Measurements from ENCODE around the gene NWD2.
"Not testable (repeated sequence)": the region's sequence is repeated elsewhere in the genome, so short reads cannot be mapped to it uniquely, and the experiment has no call there.

NWD2 gene

DNA sequence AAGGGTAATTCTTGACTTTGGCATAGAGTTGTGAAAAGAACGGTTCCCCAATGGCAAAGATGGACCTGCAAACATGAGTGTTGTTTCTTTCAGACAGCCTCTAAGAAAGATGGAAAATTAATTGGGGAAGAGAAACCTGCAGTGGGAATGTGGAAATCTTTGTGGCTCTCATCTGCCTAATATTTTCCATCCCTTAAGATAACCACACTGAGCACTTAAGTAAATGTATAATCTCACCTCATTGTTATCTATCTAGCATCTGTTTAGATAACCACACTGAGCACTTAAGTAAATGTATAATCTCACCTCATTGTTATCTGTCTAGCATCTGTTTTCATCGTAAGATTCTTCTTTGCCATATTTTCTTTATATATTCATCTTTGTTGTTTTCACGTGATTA lies 149.3 kb downstream of the NWD2 start:
- Histone ChIP-seq H3K9me3 (ENCODE audit: control insufficient read depth in 2 of 2, low read length in 2 of 2) (no peaks in the 10 kb centered on the region), H3K4me3 (ENCODE audit: low read length in 2 of 2) (no peak overlapping the region), H3K4me1 (ENCODE audit: control insufficient read depth, insufficient read depth, low read length) (no peaks in the 10 kb centered on the region), H3K36me3 (ENCODE audit: control insufficient read depth in 2 of 2, insufficient read depth in 2 of 2, low read length in 2 of 2) (no peaks in the 10 kb centered on the region), H3K27ac (ENCODE audit: low read length) (no peak overlapping the region), H3K9ac (ENCODE audit: low read length in 2 of 2) (no peak overlapping the region), H3K27me3 (ENCODE audit: control insufficient read depth in 1 of 2, insufficient read depth in 2 of 2, low read length in 2 of 2) (peaks cover 0 to 2% of the 10 kb centered on the region in 2 donors)

GRCh38 chr4:37397505-37397904 lies 153.0 kb downstream of the NWD2 start:
- Histone ChIP-seq H3K27me3 (ENCODE audit: control insufficient read depth in 1 of 2, insufficient read depth in 2 of 2, low read length in 2 of 2) (peaks cover 0 to 2% of the 10 kb centered on the region in 2 donors), H3K4me3 (ENCODE audit: low read length in 2 of 2) (no peak overlapping the region), H3K9ac (ENCODE audit: low read length in 2 of 2) (no peak overlapping the region), H3K4me1 (ENCODE audit: control insufficient read depth, insufficient read depth, low read length) (no peaks in the 10 kb centered on the region), H3K9me3 (ENCODE audit: control insufficient read depth in 2 of 2, low read length in 2 of 2) (no peaks in the 10 kb centered on the region), H3K27ac (ENCODE audit: low read length) (no peak overlapping the region), H3K36me3 (ENCODE audit: control insufficient read depth in 2 of 2, insufficient read depth in 2 of 2, low read length in 2 of 2) (no peaks in the 10 kb centered on the region)

DNA sequence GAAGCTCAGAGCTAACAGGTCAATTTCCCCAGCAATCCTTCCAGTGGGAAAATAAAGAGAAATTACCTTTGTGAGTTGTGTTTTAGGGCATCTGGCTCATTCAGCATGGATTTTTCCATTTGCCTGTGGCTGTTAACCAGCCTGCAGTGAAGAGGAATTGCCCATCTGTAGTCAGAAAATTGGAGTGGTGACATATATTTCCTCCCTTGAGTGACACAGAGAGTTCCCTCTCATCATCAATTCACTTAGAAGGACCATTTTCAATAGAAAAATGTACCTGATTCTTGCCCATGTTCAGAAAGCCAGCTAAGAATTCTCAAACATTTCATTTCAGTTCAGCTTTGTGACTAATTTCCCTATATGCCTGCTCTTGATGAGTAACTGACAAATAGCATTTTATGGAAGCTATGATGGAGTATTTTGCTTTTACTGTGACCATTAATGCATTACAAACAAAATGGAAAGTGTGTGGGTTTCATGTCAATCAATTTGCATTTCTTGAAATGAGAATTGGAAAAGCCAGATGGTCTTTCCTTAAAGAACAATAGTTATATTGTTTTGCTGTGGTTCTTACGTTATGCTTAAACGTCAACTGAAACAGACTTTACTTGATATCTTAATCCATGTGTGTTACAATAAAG lies 155.8 kb downstream of the NWD2 start:
- Histone ChIP-seq H3K4me1 (ENCODE audit: control insufficient read depth, insufficient read depth, low read length) (no peaks in the 10 kb centered on the region), H3K9me3 (ENCODE audit: control insufficient read depth in 2 of 2, low read length in 2 of 2) (peaks cover 0 to 3% of the 10 kb centered on the region in 2 donors), H3K4me3 (ENCODE audit: low read length in 2 of 2) (no peak overlapping the region), H3K27ac (ENCODE audit: low read length) (no peak overlapping the region), H3K9ac (ENCODE audit: low read length in 2 of 2) (no peak overlapping the region), H3K27me3 (ENCODE audit: control insufficient read depth in 1 of 2, insufficient read depth in 2 of 2, low read length in 2 of 2) (peaks cover 0 to 2% of the 10 kb centered on the region in 2 donors), H3K36me3 (ENCODE audit: control insufficient read depth in 2 of 2, insufficient read depth in 2 of 2, low read length in 2 of 2) (no peaks in the 10 kb centered on the region)

- not testable (repeated sequence) for H3K9ac ChIP-seq (ENCODE audit: low read length in 2 of 2); H3K9me3 ChIP-seq (ENCODE audit: control insufficient read depth in 2 of 2, low read length in 2 of 2); H3K4me3 ChIP-seq (ENCODE audit: low read length in 2 of 2); H3K27ac ChIP-seq (ENCODE audit: low read length); H3K36me3 ChIP-seq (ENCODE audit: control insufficient read depth in 2 of 2, insufficient read depth in 2 of 2, low read length in 2 of 2); H3K27me3 ChIP-seq (ENCODE audit: control insufficient read depth in 1 of 2, insufficient read depth in 2 of 2, low read length in 2 of 2); H3K4me1 ChIP-seq (ENCODE audit: control insufficient read depth, insufficient read depth, low read length)
Measured at GRCh38 chr4:37407938-37408826, 163.6 kb downstream of the NWD2 start.

GRCh38 chr4:37413612-37414011 lies 169.1 kb downstream of the NWD2 start:
- H3K4me3 ChIP-seq (ENCODE audit: low read length in 2 of 2); H3K9ac ChIP-seq (ENCODE audit: low read length in 2 of 2): not testable (repeated sequence)

GRCh38 chr4:37415845-37416369 lies 171.4 kb downstream of the NWD2 start:
- no peaks in the 10 kb centered on the region for H3K4me1 ChIP-seq (ENCODE audit: control insufficient read depth, insufficient read depth, low read length)
- H3K4me3 ChIP-seq (ENCODE audit: low read length in 2 of 2): no peak overlapping the region
- H3K27me3 ChIP-seq (ENCODE audit: control insufficient read depth in 1 of 2, insufficient read depth in 2 of 2, low read length in 2 of 2): no peaks in the 10 kb centered on the region
- no peak overlapping the region for H3K9ac ChIP-seq (ENCODE audit: low read length in 2 of 2)
- H3K36me3 ChIP-seq (ENCODE audit: control insufficient read depth in 2 of 2, insufficient read depth in 2 of 2, low read length in 2 of 2): no peaks in the 10 kb centered on the region
- no peak overlapping the region for H3K27ac ChIP-seq (ENCODE audit: low read length)
- no peaks in the 10 kb centered on the region for H3K9me3 ChIP-seq (ENCODE audit: control insufficient read depth in 2 of 2, low read length in 2 of 2)

More at GRCh38 chr4:37413612-37414011, 169.1 kb downstream of the NWD2 start:
- H3K27ac ChIP-seq (ENCODE audit: low read length); H3K4me1 ChIP-seq (ENCODE audit: control insufficient read depth, insufficient read depth, low read length); H3K27me3 ChIP-seq (ENCODE audit: control insufficient read depth in 1 of 2, insufficient read depth in 2 of 2, low read length in 2 of 2); H3K9me3 ChIP-seq (ENCODE audit: control insufficient read depth in 2 of 2, low read length in 2 of 2); H3K36me3 ChIP-seq (ENCODE audit: control insufficient read depth in 2 of 2, insufficient read depth in 2 of 2, low read length in 2 of 2): not testable (repeated sequence)

- no peak overlapping the region for H3K27ac ChIP-seq (ENCODE audit: low read length)
- no peaks in the 10 kb centered on the region for H3K4me1 ChIP-seq (ENCODE audit: control insufficient read depth, insufficient read depth, low read length)
- no peaks in the 10 kb centered on the region for H3K27me3 ChIP-seq (ENCODE audit: control insufficient read depth in 1 of 2, insufficient read depth in 2 of 2, low read length in 2 of 2)
- H3K4me3 ChIP-seq (ENCODE audit: low read length in 2 of 2): no peak overlapping the region
- H3K9me3 ChIP-seq (ENCODE audit: control insufficient read depth in 2 of 2, low read length in 2 of 2): no peaks in the 10 kb centered on the region
- no peak overlapping the region for H3K9ac ChIP-seq (ENCODE audit: low read length in 2 of 2)
- H3K36me3 ChIP-seq (ENCODE audit: control insufficient read depth in 2 of 2, insufficient read depth in 2 of 2, low read length in 2 of 2): no peaks in the 10 kb centered on the region
Measured at GRCh38 chr4:37421614-37422013, 177.1 kb downstream of the NWD2 start.

- H3K36me3 ChIP-seq (ENCODE audit: control insufficient read depth in 2 of 2, insufficient read depth in 2 of 2, low read length in 2 of 2): no peaks in the 10 kb centered on the region
- no peak overlapping the region for H3K27ac ChIP-seq (ENCODE audit: low read length)
- H3K27me3 ChIP-seq (ENCODE audit: control insufficient read depth in 1 of 2, insufficient read depth in 2 of 2, low read length in 2 of 2): no peaks in the 10 kb centered on the region
- no peak overlapping the region for H3K4me3 ChIP-seq (ENCODE audit: low read length in 2 of 2)
- no peak overlapping the region for H3K9ac ChIP-seq (ENCODE audit: low read length in 2 of 2)
- H3K4me1 ChIP-seq (ENCODE audit: control insufficient read depth, insufficient read depth, low read length): no peaks in the 10 kb centered on the region
- no peaks in the 10 kb centered on the region for H3K9me3 ChIP-seq (ENCODE audit: control insufficient read depth in 2 of 2, low read length in 2 of 2)
Measured at GRCh38 chr4:37422102-37422501, 177.6 kb downstream of the NWD2 start.

DNA sequence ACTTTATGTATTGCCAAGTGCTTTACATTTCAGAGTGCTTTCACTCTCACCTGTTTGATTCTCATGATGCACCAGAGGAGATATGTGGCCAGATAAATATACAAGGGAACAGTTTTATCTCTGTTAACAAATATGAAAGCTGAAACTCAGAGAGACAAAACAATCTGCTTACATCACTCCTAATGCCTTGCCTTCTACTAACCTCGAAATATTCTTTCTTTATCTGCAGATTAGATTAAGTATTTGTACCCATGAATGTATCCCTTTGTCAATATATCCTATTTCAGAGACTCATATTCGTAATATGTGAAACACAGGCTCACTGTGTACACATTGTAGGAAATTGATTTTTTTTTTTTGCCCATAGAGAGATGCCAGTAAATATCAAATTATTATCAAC lies 178.1 kb downstream of the NWD2 start:
- no peak overlapping the region for H3K27ac ChIP-seq (ENCODE audit: low read length)
- no peaks in the 10 kb centered on the region for H3K27me3 ChIP-seq (ENCODE audit: control insufficient read depth in 1 of 2, insufficient read depth in 2 of 2, low read length in 2 of 2)
- H3K4me3 ChIP-seq (ENCODE audit: low read length in 2 of 2): no peak overlapping the region
- H3K4me1 ChIP-seq (ENCODE audit: control insufficient read depth, insufficient read depth, low read length): no peaks in the 10 kb centered on the region
- no peaks in the 10 kb centered on the region for H3K9me3 ChIP-seq (ENCODE audit: control insufficient read depth in 2 of 2, low read length in 2 of 2)
- no peak overlapping the region for H3K9ac ChIP-seq (ENCODE audit: low read length in 2 of 2)
- no peaks in the 10 kb centered on the region for H3K36me3 ChIP-seq (ENCODE audit: control insufficient read depth in 2 of 2, insufficient read depth in 2 of 2, low read length in 2 of 2)

GRCh38 chr4:37423310-37423709 lies 178.8 kb downstream of the NWD2 start:
- Histone ChIP-seq H3K4me1 (ENCODE audit: control insufficient read depth, insufficient read depth, low read length) (no peaks in the 10 kb centered on the region), H3K36me3 (ENCODE audit: control insufficient read depth in 2 of 2, insufficient read depth in 2 of 2, low read length in 2 of 2) (no peaks in the 10 kb centered on the region), H3K9me3 (ENCODE audit: control insufficient read depth in 2 of 2, low read length in 2 of 2) (no peaks in the 10 kb centered on the region), H3K27ac (ENCODE audit: low read length) (no peak overlapping the region), H3K4me3 (ENCODE audit: low read length in 2 of 2) (no peak overlapping the region), H3K9ac (ENCODE audit: low read length in 2 of 2) (no peak overlapping the region), H3K27me3 (ENCODE audit: control insufficient read depth in 1 of 2, insufficient read depth in 2 of 2, low read length in 2 of 2) (no peaks in the 10 kb centered on the region)

DNA sequence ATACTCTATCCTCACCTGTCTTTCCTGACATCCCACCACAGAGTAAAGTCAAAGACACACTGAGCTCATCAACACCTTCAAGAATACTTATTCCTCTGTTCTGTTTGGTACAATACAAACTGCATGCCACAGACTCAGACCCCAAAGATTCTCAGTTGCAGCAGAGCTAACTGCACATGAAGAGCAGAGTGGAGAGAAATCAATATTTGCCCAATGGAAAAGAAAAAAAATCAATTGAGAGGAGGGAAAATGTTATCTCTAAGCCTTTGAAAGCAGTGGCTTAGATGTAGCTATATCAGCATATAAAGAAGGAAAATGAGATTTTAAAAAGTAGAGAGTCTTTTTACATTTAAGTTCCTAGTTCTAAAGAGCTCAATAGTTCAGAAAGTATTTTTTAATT lies 180.2 kb downstream of the NWD2 start:
- Histone ChIP-seq H3K4me1 (ENCODE audit: control insufficient read depth, insufficient read depth, low read length) (no peaks in the 10 kb centered on the region), H3K4me3 (ENCODE audit: low read length in 2 of 2) (no peak overlapping the region)

More for the DNA sequence above, 180.2 kb downstream of the NWD2 start:
- no peaks in the 10 kb centered on the region for H3K36me3 ChIP-seq (ENCODE audit: control insufficient read depth in 2 of 2, insufficient read depth in 2 of 2, low read length in 2 of 2)
- no peaks in the 10 kb centered on the region for H3K27me3 ChIP-seq (ENCODE audit: control insufficient read depth in 1 of 2, insufficient read depth in 2 of 2, low read length in 2 of 2)
- H3K9ac ChIP-seq (ENCODE audit: low read length in 2 of 2): no peak overlapping the region
- H3K27ac ChIP-seq (ENCODE audit: low read length): no peak overlapping the region
- no peaks in the 10 kb centered on the region for H3K9me3 ChIP-seq (ENCODE audit: control insufficient read depth in 2 of 2, low read length in 2 of 2)

Measured in stomach smooth muscle (tissue), 2 donors.